CD4-positive, alpha-beta T cell treated with Interferon alpha-2 for 1 hour (primary cell): ENCODE results near the gene NLRP11.
A peak's percentile ranks its signal among the peaks of the same experiment; 100 is the strongest.
"Not testable (repeated sequence)": the region's sequence is repeated elsewhere in the genome, so short reads cannot be mapped to it uniquely, and the experiment has no call there.

Experiments
- DNase-seq, 2 donors: peaks; one replicate each; pipeline ENCODE4 v3.0.0-alpha.2; 2020 to 2022

The NLRP11 gene

GRCh38 chr19:55777528-55777927 lies 54.3 kb downstream of the NLRP11 start:
- no peak for DNase-seq

GRCh38 chr19:55769632-55770031 lies 62.2 kb downstream of the NLRP11 start:
- DNase-seq = not testable (repeated sequence)

GRCh38 chr19:55768818-55769217 lies 63.0 kb downstream of the NLRP11 start, which contains the start of gene RFPL4AL1:
Gene RFPL4AL1, plus strand, starts transcription at chr19:55769118. Its CDS starts 2,687 bp downstream, at chr19:55771805.
- DNase-seq = not testable (repeated sequence)

GRCh38 chr19:55766466-55766865 lies 65.3 kb downstream of the NLRP11 start:
- peak in 1 of 2 donors; percentile 1 for DNase-seq

GRCh38 chr19:55758797-55759196 lies 73.0 kb downstream of the NLRP11 start, which contains the start of gene RFPL4A:
Gene RFPL4A, plus strand, starts transcription at chr19:55759097. Its CDS starts 2,704 bp downstream, at chr19:55761801.
- not testable (repeated sequence) for DNase-seq

- not testable (repeated sequence) for DNase-seq
These were observed 75.0 kb downstream of the NLRP11 start for GRCh38 chr19:55756808-55757207.

GRCh38 chr19:55753401-55753800 lies 78.4 kb downstream of the NLRP11 start:
- DNase-seq = no peak

GRCh38 chr19:55750715-55751114 lies 81.1 kb downstream of the NLRP11 start:
- no peak for DNase-seq

GRCh38 chr19:55738302-55738701 lies 93.5 kb downstream of the NLRP11 start, which contains the start of gene NLRP9:
Gene NLRP9, minus strand, starts transcription at chr19:55738402. Its CDS starts 28 bp downstream, at chr19:55738374.
- no peak for DNase-seq
